ENCODE results near the gene WRAP73.

- TF ChIP-seq EZH2phosphoT487 (IDR thresholded peaks at IDR 0.05; ENCODE audit: insufficient read depth, low read depth) (no peak), EZH2 (IDR thresholded peaks at IDR 0.05; ENCODE audit: insufficient read depth, poor library complexity, severe bottlenecking) (no peak)
Observed at GRCh38 chr1:3659093-3659492, 9.2 kb upstream of the WRAP73 start.

Measured in GM23248 (cell line).